ENCODE results near the gene SLC12A8.

SLC12A8 gene

DNA sequence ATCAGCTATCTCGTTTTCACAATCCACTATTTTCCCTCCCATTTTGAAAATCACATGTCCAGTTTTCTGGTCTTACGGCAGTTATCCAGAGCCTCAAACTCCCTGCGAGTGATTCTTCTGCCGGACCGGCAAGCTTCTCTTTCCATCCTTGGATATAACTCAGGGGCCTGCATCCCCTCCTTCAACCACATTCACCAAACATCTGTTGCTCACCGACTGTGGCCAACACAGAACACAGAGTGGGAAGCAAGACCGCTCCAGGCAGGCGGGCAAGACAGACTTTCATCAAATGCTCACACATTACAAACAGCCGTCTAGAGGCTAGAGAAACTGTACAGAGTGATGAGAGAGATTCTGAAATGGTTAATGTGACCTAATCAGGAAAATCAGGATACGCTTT lies 7.6 kb upstream of the SLC12A8 start:
- Histone ChIP-seq H3K36me3 (ENCODE audit: control insufficient read depth in 5 of 5, insufficient read depth in 5 of 5, low read length in 5 of 5) (no peaks in the 10 kb centered on the region), H3K27ac (ENCODE audit: low read depth, low read length) (no peak overlapping the region), H3K9ac (ENCODE audit: low read length in 5 of 5) (no peak overlapping the region), H3K4me3 (ENCODE audit: low read depth in 1 of 5, low read length in 5 of 5) (no peak overlapping the region), H3K27me3 (ENCODE audit: control insufficient read depth in 5 of 5, insufficient read depth in 4 of 5, low read length in 5 of 5) (no peaks in the 10 kb centered on the region), H3K9me3 (ENCODE audit: control insufficient read depth in 5 of 5, low read length in 5 of 5) (no peaks in the 10 kb centered on the region), H3K4me1 (ENCODE audit: control insufficient read depth in 5 of 5, insufficient read depth in 5 of 5, low read length in 5 of 5) (peaks cover 0 to 3% (median 0%) of the 10 kb centered on the region in 5 donors)

DNA sequence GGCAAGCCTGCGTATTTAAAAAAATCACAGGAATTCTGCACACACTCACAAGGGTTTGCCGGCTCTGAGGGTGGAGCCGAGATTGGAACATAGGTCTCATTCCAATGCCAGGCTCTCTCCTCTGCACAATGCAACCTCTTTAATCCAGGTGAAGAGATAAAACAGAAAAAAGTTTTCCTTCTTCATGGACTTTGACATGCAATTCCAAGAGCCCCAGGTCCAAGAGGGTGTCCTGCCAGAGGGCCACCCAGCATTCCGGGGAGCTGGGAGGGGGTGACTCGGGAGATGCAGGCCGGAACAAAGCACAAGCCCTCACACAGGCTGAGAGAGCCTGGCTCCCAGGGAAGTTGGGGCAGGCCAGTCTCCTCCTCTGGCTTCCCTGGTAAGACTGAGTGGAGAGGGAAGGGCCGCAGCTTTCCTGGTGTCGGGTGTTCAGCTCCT lies 6.7 kb upstream of the SLC12A8 start:
- Histone ChIP-seq H3K9me3 (ENCODE audit: control insufficient read depth in 5 of 5, low read length in 5 of 5) (no peaks in the 10 kb centered on the region), H3K36me3 (ENCODE audit: control insufficient read depth in 5 of 5, insufficient read depth in 5 of 5, low read length in 5 of 5) (no peaks in the 10 kb centered on the region), H3K4me1 (ENCODE audit: control insufficient read depth in 5 of 5, insufficient read depth in 5 of 5, low read length in 5 of 5) (peaks cover 0 to 3% (median 0%) of the 10 kb centered on the region in 5 donors), H3K9ac (ENCODE audit: low read length in 5 of 5) (no peak overlapping the region), H3K27me3 (ENCODE audit: control insufficient read depth in 5 of 5, insufficient read depth in 4 of 5, low read length in 5 of 5) (peaks cover 0 to under 1% (median 0%) of the 10 kb centered on the region in 5 donors), H3K27ac (ENCODE audit: low read depth, low read length) (no peak overlapping the region), H3K4me3 (ENCODE audit: low read depth in 1 of 5, low read length in 5 of 5) (no peak overlapping the region)

DNA sequence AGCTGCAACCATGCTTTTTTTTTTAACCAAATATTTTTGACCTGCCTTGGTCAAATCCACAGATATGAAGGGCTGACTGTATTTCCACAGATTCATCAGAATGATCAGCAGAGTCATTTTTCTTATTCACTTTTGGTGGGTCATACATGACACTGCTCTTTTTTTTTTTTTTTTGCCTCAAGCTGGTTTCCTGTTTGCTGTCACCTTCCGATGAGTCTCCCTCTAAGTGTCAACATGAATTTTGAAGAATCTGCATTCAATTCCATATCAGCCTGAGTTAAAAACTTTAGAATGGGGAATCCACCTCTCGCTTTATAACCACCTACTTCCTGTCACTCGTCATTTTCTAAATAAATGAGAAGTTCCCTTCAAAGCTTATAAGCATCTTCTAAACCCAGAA lies 2.2 kb upstream of the SLC12A8 start:
- Histone ChIP-seq H3K4me3 (ENCODE audit: low read depth in 1 of 5, low read length in 5 of 5) (no peak overlapping the region), H3K9me3 (ENCODE audit: control insufficient read depth in 5 of 5, low read length in 5 of 5) (peaks cover 0 to 2% (median 0%) of the 10 kb centered on the region in 5 donors), H3K4me1 (ENCODE audit: control insufficient read depth in 5 of 5, insufficient read depth in 5 of 5, low read length in 5 of 5) (peaks cover 3 to 16% (median 13%) of the 10 kb centered on the region in 5 donors), H3K27me3 (ENCODE audit: control insufficient read depth in 5 of 5, insufficient read depth in 4 of 5, low read length in 5 of 5) (peaks cover 7 to 25% (median 17%) of the 10 kb centered on the region in 5 donors), H3K27ac (ENCODE audit: low read depth, low read length) (no peak overlapping the region), H3K9ac (ENCODE audit: low read length in 5 of 5) (no peak overlapping the region), H3K36me3 (ENCODE audit: control insufficient read depth in 5 of 5, insufficient read depth in 5 of 5, low read length in 5 of 5) (no peaks in the 10 kb centered on the region)

DNA sequence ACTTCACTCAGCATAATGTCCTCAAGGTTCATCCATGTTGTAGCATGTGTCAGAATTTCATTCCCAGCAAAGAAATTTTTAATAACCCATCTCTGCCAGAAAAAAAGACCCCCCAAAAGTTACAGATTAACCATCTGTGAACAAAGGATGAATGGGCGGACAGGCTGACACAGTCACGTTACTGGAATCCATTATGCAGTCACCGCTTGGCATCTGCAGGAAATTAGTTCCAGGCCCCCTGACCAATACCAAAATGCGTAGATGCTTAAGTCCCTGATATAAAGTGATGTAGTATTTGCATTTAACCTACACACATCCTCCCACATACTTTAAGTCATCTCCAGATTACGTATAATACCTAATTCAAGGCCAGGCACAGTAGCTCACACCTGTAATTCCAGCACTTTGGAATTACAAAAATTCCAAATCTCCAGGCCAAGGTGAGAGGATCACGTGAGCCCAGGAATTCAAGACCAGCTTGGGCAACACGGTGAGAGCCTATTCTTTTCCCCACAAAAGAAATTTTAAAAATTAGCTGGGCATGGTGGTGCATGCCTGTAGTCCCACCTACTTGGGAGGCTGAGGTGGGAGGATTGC lies 1.5 kb upstream of the SLC12A8 start:
- no peak overlapping the region for H3K27ac ChIP-seq (ENCODE audit: low read depth, low read length)
- H3K36me3 ChIP-seq (ENCODE audit: control insufficient read depth in 5 of 5, insufficient read depth in 5 of 5, low read length in 5 of 5): no peaks in the 10 kb centered on the region
- H3K4me1 ChIP-seq (ENCODE audit: control insufficient read depth in 5 of 5, insufficient read depth in 5 of 5, low read length in 5 of 5): peaks cover 3 to 16% (median 13%) of the 10 kb centered on the region in 5 donors
- no peak overlapping the region for H3K4me3 ChIP-seq (ENCODE audit: low read depth in 1 of 5, low read length in 5 of 5)
- H3K9me3 ChIP-seq (ENCODE audit: control insufficient read depth in 5 of 5, low read length in 5 of 5): peaks cover 0 to 2% (median 0%) of the 10 kb centered on the region in 5 donors
- H3K27me3 ChIP-seq (ENCODE audit: control insufficient read depth in 5 of 5, insufficient read depth in 4 of 5, low read length in 5 of 5): peaks cover 7 to 25% (median 17%) of the 10 kb centered on the region in 5 donors
- no peak overlapping the region for H3K9ac ChIP-seq (ENCODE audit: low read length in 5 of 5)

DNA sequence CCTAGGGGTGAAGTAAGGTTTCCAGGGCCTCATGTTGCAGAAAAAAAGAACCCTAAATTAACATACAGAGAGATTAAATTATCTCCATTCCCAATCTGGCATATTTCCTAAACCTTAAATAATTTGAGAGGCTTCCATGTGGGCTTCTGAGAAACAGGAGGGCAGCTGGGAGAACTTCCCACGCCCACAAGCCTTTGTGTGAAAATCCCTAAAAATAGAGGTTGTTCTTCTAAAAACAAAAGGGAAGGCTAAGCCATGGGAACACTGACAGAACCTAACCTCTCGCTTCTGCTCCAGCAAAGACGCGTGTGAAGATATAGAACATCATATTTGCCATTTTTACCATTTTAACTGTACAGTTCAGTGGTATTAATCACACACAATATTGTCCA lies 812 bp upstream of the SLC12A8 start:
- H3K36me3 ChIP-seq (ENCODE audit: control insufficient read depth in 5 of 5, insufficient read depth in 5 of 5, low read length in 5 of 5): no peaks in the 10 kb centered on the region
- H3K4me3 ChIP-seq (ENCODE audit: low read depth in 1 of 5, low read length in 5 of 5): no peak overlapping the region
- peaks cover 0 to 2% (median 0%) of the 10 kb centered on the region in 5 donors for H3K9me3 ChIP-seq (ENCODE audit: control insufficient read depth in 5 of 5, low read length in 5 of 5)
- peak overlapping the region in 1 of 5 donors; percentile 52 for H3K9ac ChIP-seq (ENCODE audit: low read length in 5 of 5)
- peaks cover 3 to 16% (median 13%) of the 10 kb centered on the region in 5 donors for H3K4me1 ChIP-seq (ENCODE audit: control insufficient read depth in 5 of 5, insufficient read depth in 5 of 5, low read length in 5 of 5)
- H3K27me3 ChIP-seq (ENCODE audit: control insufficient read depth in 5 of 5, insufficient read depth in 4 of 5, low read length in 5 of 5): peaks cover 7 to 25% (median 17%) of the 10 kb centered on the region in 5 donors
- H3K27ac ChIP-seq (ENCODE audit: low read depth, low read length): no peak overlapping the region

DNA sequence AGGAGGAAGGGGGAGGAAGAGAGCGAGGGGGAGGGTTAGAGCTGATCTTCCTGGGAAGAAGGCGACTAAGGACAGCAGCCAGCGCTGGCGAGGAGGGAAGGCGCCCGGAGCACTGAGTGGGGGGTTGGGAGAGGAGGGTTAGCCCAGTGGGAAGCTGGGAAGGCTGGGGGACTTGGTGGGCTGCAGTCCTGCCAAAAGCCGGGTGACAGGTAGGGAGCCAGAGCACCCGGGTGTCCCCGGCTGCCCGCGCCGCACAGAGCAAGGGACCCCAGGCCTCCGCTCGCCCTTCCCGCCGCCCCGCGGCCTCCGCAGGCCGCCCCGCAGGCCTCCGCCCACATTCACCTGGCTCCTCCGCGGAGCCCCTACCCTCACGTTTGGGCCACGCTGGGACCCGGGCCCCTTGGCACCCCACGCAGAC lies 448 bp downstream of the SLC12A8 start:
- Histone ChIP-seq H3K9me3 (ENCODE audit: control insufficient read depth in 5 of 5, low read length in 5 of 5) (peaks cover 0 to 2% (median 0%) of the 10 kb centered on the region in 5 donors), H3K4me1 (ENCODE audit: control insufficient read depth in 5 of 5, insufficient read depth in 5 of 5, low read length in 5 of 5) (peaks cover 3 to 16% (median 13%) of the 10 kb centered on the region in 5 donors), H3K36me3 (ENCODE audit: control insufficient read depth in 5 of 5, insufficient read depth in 5 of 5, low read length in 5 of 5) (no peaks in the 10 kb centered on the region), H3K27me3 (ENCODE audit: control insufficient read depth in 5 of 5, insufficient read depth in 4 of 5, low read length in 5 of 5) (peaks cover 7 to 25% (median 17%) of the 10 kb centered on the region in 5 donors), H3K4me3 (ENCODE audit: low read depth in 1 of 5, low read length in 5 of 5) (peak overlapping the region; percentile 50 to 69 (median 57)), H3K9ac (ENCODE audit: low read length in 5 of 5) (peak overlapping the region in 4 of 5 donors; percentile 56 to 77 (median 56)), H3K27ac (ENCODE audit: low read depth, low read length) (no peak overlapping the region)

DNA sequence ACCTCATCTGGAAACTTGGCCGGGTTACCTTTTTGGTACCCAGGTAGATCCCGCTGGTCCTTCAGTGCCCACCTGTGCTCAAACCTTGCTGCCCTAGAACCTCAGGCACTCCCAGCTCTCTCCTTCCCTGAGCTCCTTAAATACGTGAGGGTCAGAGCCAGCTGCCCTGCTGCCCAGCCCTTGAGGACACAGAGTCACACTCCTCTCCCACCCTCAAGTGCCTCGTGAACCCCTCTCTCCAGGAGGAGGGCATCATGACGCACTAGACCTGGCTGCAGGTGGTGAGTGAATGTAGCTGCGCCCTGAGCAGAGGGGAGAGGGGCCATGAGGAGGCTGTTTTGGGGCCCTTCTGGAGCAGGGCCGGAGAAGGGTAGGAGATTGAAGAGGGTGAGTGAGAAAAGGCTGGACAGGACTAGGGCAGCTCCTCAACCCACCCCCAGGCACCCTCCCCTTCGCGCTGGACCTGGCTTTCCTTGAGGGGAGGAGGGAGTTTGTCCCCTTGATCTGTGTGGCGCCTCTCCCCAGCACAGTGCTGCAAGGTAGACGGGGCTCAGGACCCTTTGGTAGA lies 941 bp downstream of the SLC12A8 start:
- H3K36me3 ChIP-seq (ENCODE audit: control insufficient read depth in 5 of 5, insufficient read depth in 5 of 5, low read length in 5 of 5): no peaks in the 10 kb centered on the region
- H3K4me1 ChIP-seq (ENCODE audit: control insufficient read depth in 5 of 5, insufficient read depth in 5 of 5, low read length in 5 of 5): peaks cover 3 to 16% (median 13%) of the 10 kb centered on the region in 5 donors
- H3K9me3 ChIP-seq (ENCODE audit: control insufficient read depth in 5 of 5, low read length in 5 of 5): peaks cover 0 to 2% (median 0%) of the 10 kb centered on the region in 5 donors
- H3K4me3 ChIP-seq (ENCODE audit: low read depth in 1 of 5, low read length in 5 of 5): peak overlapping the region; percentile 50 to 69 (median 57)
- H3K9ac ChIP-seq (ENCODE audit: low read length in 5 of 5): peak overlapping the region in 2 of 5 donors; percentile 56 to 77
- H3K27me3 ChIP-seq (ENCODE audit: control insufficient read depth in 5 of 5, insufficient read depth in 4 of 5, low read length in 5 of 5): peaks cover 7 to 25% (median 17%) of the 10 kb centered on the region in 5 donors
- no peak overlapping the region for H3K27ac ChIP-seq (ENCODE audit: low read depth, low read length)

DNA sequence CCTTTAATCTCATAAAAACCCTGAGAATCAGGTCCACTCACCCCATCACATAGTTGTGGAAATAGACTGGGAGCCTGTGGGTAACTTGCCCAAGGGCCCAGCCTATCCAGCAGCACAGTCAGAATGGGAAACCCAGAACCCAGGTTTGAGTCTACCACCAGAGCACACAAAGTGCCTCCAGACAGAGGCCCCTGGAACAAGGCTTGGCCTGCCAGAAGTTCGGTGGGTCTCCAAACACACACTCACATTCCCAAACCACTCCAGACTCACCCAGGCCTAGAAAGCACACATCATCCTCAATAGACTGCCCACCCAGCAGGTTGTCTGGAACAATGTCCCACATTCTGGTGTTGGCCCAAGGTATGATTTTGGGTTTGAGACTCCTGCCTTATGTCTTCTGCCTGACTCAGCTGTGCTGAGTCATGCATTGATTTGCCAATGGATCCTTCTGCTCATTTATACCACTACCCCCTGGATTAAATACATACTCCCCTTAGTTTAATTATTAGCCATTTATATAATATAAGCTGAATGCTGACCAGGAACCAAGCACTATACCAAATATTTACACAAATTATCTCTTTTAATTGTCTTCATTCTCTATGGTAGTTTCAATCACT lies 4.5 kb downstream of the SLC12A8 start:
- H3K4me1 ChIP-seq (ENCODE audit: control insufficient read depth in 5 of 5, insufficient read depth in 5 of 5, low read length in 5 of 5): peaks cover 0 to 13% (median 12%) of the 10 kb centered on the region in 5 donors
- peaks cover 4 to 18% (median 11%) of the 10 kb centered on the region in 5 donors for H3K27me3 ChIP-seq (ENCODE audit: control insufficient read depth in 5 of 5, insufficient read depth in 4 of 5, low read length in 5 of 5)
- no peaks in the 10 kb centered on the region for H3K36me3 ChIP-seq (ENCODE audit: control insufficient read depth in 5 of 5, insufficient read depth in 5 of 5, low read length in 5 of 5)
- H3K4me3 ChIP-seq (ENCODE audit: low read depth in 1 of 5, low read length in 5 of 5): no peak overlapping the region
- H3K27ac ChIP-seq (ENCODE audit: low read depth, low read length): no peak overlapping the region
- H3K9ac ChIP-seq (ENCODE audit: low read length in 5 of 5): no peak overlapping the region
- H3K9me3 ChIP-seq (ENCODE audit: control insufficient read depth in 5 of 5, low read length in 5 of 5): no peaks in the 10 kb centered on the region

DNA sequence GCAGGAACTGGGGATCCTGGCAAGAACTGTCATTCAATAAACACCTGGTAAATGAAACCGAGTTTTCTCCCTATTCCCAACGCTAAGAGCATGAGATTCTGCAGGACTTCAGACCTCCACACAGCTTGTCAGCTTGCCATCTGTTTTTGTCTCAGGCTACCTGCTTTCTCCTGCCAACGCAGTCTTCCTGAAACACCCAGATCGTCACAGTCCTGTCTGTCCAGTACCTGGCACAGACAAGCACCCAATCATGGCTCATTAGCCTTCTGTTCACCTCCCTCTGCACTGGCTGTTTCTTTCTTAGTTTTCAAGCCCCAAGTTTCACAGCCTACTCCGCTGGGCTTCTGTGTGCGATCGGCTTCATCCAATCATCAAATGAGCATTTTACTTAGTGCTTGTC lies 5.0 kb downstream of the SLC12A8 start:
- Histone ChIP-seq H3K27ac (ENCODE audit: low read depth, low read length) (no peak overlapping the region), H3K4me3 (ENCODE audit: low read depth in 1 of 5, low read length in 5 of 5) (no peak overlapping the region), H3K4me1 (ENCODE audit: control insufficient read depth in 5 of 5, insufficient read depth in 5 of 5, low read length in 5 of 5) (peaks cover 0 to 9% (median 7%) of the 10 kb centered on the region in 5 donors), H3K36me3 (ENCODE audit: control insufficient read depth in 5 of 5, insufficient read depth in 5 of 5, low read length in 5 of 5) (no peaks in the 10 kb centered on the region), H3K27me3 (ENCODE audit: control insufficient read depth in 5 of 5, insufficient read depth in 4 of 5, low read length in 5 of 5) (peaks cover 0 to 13% (median 7%) of the 10 kb centered on the region in 5 donors), H3K9ac (ENCODE audit: low read length in 5 of 5) (no peak overlapping the region), H3K9me3 (ENCODE audit: control insufficient read depth in 5 of 5, low read length in 5 of 5) (no peaks in the 10 kb centered on the region)

DNA sequence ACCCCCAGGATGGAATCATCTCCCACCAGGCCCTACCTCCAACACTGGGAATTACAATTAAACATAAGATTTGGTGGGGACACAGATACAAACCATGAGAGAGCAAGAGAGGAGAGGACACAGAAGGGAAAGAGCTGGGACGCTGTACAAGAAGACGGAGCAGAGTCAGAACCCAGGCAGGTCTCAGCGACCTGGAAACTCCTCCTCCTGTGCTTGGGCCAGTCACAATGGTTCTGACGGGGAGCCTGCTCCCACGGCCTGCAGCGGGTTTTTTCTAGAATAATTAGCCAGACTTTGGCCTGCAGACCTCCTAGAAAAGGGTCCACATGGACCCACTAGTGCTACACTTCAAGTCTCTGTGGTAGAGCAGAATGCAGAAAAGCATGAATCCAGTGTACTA lies 5.6 kb downstream of the SLC12A8 start:
- Histone ChIP-seq H3K9ac (ENCODE audit: low read length in 5 of 5) (no peak overlapping the region), H3K27ac (ENCODE audit: low read depth, low read length) (no peak overlapping the region), H3K4me3 (ENCODE audit: low read depth in 1 of 5, low read length in 5 of 5) (no peak overlapping the region), H3K9me3 (ENCODE audit: control insufficient read depth in 5 of 5, low read length in 5 of 5) (no peaks in the 10 kb centered on the region), H3K27me3 (ENCODE audit: control insufficient read depth in 5 of 5, insufficient read depth in 4 of 5, low read length in 5 of 5) (peaks cover 0 to 8% (median 3%) of the 10 kb centered on the region in 5 donors), H3K4me1 (ENCODE audit: control insufficient read depth in 5 of 5, insufficient read depth in 5 of 5, low read length in 5 of 5) (peaks cover 0 to 3% (median 2%) of the 10 kb centered on the region in 5 donors), H3K36me3 (ENCODE audit: control insufficient read depth in 5 of 5, insufficient read depth in 5 of 5, low read length in 5 of 5) (no peaks in the 10 kb centered on the region)

All from subcutaneous abdominal adipose tissue (tissue), 5 donors.